Cardiac fibroblast (primary cell): Measurements from ENCODE around the gene CKM.
A peak's percentile ranks its signal among the peaks of the same experiment; 100 is the strongest.

ENCODE experiments used
- DNase-seq, 2 donors: peaks; one replicate each; pipeline versions ENCODE4 v3.0.0 to v3.0.0-alpha.2; 2010; ENCODE audit warnings: low read depth in 2 of 2
- H3K4me3 ChIP-seq, 2 donors: replicated peaks in 1 of 2; 1 replicate in 1 of 2; 2 replicates in 1 of 2; pipeline ENCODE4 v1.5.1; 2011; ENCODE audit warnings: low read depth in 2 of 2, low read length in 2 of 2, mild to moderate bottlenecking in 2 of 2, moderate library complexity in 1 of 2
- TF ChIP-seq, protein P1 (sequence below): IDR thresholded peaks from one replicate; pipeline ENCODE4 v1.5.1; 2011; ENCODE audit warnings: low read depth, mild to moderate bottlenecking, low read length, inconsistent platforms

The CKM gene

DNA sequence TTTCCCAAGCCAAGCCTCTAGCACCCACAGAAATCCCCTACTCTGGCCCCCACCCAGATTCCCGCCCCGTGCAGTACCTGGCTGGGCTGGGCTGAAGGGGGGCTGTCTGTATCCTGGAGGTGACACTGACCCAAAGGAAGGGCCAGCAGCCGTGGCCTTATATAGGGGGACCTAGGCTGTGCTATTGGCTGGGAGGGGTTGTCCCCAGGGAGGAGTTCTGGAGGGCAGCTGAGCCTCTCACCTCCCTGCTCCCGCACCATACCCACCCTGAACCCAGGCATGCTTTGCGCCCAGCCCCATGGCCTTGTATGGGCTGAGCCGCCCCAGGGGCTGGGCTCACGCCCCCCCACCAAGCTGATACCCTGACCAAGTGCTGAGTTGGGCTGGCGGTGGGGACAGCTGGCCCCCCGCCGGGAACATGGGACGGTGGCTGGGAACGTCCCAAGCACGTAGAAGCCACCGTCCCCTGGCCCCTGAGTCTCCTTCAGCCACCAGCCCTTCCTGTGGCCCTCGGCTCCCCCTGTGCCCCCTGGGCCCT, at the start of gene CKM:
Gene CKM, minus strand, starts transcription at position 132 of the 538 bp plus-strand sequence. CDS start 3,162 bp downstream, outside the sequence.
- TF ChIP-seq, protein P1, sequence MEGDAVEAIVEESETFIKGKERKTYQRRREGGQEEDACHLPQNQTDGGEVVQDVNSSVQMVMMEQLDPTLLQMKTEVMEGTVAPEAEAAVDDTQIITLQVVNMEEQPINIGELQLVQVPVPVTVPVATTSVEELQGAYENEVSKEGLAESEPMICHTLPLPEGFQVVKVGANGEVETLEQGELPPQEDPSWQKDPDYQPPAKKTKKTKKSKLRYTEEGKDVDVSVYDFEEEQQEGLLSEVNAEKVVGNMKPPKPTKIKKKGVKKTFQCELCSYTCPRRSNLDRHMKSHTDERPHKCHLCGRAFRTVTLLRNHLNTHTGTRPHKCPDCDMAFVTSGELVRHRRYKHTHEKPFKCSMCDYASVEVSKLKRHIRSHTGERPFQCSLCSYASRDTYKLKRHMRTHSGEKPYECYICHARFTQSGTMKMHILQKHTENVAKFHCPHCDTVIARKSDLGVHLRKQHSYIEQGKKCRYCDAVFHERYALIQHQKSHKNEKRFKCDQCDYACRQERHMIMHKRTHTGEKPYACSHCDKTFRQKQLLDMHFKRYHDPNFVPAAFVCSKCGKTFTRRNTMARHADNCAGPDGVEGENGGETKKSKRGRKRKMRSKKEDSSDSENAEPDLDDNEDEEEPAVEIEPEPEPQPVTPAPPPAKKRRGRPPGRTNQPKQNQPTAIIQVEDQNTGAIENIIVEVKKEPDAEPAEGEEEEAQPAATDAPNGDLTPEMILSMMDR: no peak
- DNase-seq: no peak

DNA sequence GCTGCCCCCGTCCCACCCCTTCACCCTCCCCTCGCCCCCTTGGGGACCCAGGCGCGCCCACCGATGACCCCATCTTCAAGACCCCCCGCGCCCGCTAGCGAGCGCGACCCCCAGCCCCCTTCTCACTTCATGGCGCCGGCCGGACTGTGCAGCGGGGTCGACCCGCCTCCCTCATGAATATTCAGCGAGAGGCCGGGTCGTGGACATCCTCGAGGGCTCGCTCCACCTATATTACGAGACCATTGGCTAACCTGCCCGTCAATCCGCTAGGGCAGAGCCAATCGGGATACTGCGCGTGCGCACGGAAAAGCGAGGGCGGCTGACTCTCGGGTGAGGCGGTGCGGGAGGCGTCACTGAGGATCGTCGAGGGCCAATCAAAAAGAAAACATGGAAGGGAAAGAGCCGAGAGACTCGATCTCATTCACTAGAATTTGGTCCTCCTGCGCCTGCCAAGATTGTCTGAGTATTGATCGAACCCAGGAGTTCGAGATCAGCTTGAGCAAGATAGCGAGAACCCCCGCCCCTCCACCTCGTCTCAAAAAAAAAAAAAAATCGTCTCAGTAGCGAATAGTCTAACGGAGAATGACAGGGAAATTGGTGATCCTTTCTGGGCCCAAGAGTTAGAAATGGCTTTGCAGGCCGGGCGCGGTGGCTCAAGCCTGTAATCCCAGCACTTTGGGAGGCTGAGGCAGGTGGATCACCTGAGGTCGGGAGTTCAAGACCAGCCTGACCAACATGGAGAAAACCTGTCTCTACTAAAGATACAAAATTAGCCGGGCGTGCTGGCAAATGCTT, 47.9 kb upstream of the CKM start, which contains the start of gene ERCC2:
Gene ERCC2, minus strand, starts transcription at position 164 of the 795 bp plus-strand sequence. Its CDS starts 33 bp downstream, at position 131.
- H3K4me3 ChIP-seq: peak within 1 kb of the TSS; percentile 81 to 83
- TF ChIP-seq, protein P1: no peak
- DNase-seq: peak; percentile 99

More for the DNA sequence above, at the start of gene CKM:
- H3K4me3 ChIP-seq: peak within 1 kb of the TSS in 1 of 2 donors; percentile 35

DNA sequence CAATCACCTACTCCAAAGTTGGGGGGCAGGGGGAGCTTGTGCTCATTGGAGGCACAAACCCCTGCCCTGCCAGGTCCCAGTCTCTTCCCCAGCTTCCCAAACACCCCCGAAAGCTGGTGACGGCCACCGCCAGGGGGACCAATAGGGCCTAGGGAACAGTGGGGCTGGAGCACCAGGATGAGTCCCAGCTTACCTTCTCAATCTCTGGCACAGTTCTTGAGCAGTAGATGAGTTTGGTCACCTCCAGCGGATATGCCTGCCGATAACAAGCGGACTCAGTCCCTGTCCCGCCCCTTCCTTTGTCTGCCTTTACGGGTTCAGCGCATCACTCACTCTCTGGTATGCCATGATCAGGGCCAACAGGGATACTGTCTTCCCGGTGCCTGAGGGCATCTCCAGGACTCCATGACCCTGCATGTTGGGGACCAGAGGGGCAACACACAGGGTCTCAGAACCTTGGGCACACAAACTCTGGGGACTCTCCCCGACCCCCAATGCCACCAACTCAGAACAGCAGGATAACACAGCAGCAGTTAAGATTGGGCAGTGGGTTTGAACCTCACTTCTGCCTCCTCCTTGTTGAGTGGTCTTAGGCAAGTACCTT, 46.2 kb upstream of the CKM start:
- no peak for DNase-seq
- no peak overlapping the region for H3K4me3 ChIP-seq
- TF ChIP-seq, protein P1: no peak

DNA sequence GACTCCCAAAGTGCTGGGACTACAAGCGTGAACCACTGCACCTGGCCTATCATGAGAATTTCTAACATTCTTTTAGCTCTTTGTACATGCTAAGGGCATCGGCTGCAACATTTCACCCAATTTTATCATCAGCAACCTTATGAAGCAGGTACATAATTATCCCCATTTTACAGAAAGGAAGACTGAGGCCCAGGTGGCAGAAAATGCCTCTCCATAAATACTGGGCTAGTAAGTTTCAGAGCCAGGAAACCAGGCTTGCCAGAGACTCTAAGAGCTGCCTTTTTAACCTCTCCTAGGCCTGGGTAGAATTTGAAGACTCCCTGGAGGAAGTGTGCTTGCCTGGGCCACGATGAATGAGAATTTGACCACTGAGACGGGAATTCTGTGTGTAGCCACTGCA, 45.5 kb upstream of the CKM start:
- H3K4me3 ChIP-seq: no peak overlapping the region
- no peak for DNase-seq
- TF ChIP-seq, protein P1: no peak

DNA sequence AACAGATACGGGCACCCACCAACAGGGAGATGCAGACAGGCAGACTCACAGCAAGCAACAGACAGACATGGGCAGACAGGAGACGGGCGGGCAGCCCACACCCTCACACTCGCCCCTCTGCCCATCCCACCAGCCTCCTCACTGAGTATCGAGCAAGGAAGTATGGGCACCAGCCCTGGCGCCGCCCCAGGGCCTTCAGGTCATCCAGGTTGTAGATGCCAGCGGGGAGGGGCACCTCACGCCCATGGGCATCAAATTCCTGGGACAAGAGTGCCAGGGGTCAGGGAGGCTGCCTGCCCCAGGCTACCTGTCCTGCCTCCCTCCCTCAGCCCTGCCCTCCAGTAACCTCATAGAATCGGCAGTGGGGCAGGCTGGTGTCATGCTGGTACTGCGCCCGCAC, 42.0 kb upstream of the CKM start:
- no peak overlapping the region for H3K4me3 ChIP-seq
- no peak for DNase-seq
- TF ChIP-seq, protein P1: no peak

DNA sequence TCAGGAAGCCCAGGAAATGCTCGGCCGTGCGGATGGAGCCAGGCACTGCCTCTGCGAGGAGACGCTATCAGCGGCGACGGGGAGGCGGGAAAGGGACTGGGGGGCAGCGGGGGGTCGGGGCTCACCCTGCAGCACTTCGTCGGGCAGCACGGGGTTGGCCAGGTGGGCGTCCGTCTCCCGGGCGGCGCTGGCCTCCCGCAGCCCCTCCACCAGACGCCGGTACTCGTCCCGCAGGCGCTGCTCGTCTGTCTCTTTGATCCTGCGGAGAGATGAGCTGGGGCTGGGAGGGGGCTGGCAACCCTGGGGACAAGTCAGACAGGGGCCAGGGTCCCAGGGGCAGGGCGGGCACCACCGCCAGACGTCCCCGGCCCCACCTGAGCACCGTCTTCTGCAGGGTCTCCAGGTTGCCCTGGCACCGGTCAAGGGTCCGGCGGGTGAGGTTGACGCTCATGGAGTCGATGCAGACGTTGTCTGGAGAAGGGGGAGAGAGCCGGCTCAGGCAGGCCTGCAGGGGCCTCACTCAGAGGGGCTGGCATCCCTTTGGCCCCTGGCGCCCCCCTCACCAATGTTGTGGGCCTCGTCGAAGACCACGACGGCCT, 41.3 kb upstream of the CKM start:
- no peak overlapping the region for H3K4me3 ChIP-seq
- no peak for DNase-seq

More for the DNA sequence above, 41.3 kb upstream of the CKM start:
- TF ChIP-seq, protein P1: no peak
